HepG2 (cell line): Measurements from ENCODE around the gene FOXA1. TPM values are rescaled to one million over a fixed set of nuclear protein-coding genes. Genes with fewer than 3 reads are reported as not detected.

Source experiments
- ADNP ChIP-seq: sonication (generic); formaldehyde crosslinking; IDR thresholded peaks from 2 replicates; pipeline ENCODE4 v1.4.0; 2020; ENCODE audit warnings: missing genetic modification reagents
- ARID5B ChIP-seq: IDR thresholded peaks from 2 replicates; pipeline ENCODE4 v1.4.0; 2020; ENCODE audit warnings: mild to moderate bottlenecking, missing genetic modification reagents
- ARNT2 ChIP-seq: sonication (generic); formaldehyde crosslinking; IDR thresholded peaks from 2 replicates; pipeline ENCODE4 v1.8.0; 2022; ENCODE audit warnings: mild to moderate bottlenecking, low read depth, missing genetic modification reagents, moderate library complexity
- ASH2L ChIP-seq: fragments of 300-600, 200-600 bp; sonication (generic); IDR thresholded peaks from 2 replicates; pipeline ENCODE4 v1.7.0; 2017; ENCODE audit warnings: low read depth, mild to moderate bottlenecking, moderate library complexity, mixed read lengths, low read length; ENCODE audit not compliant: insufficient read length
- BCL6 ChIP-seq: IDR thresholded peaks from 2 replicates; pipeline ENCODE4 v1.6.1; 2016; ENCODE audit warnings: missing genetic modification reagents, missing compliant biosample characterization
- CEBPB ChIP-seq: IDR thresholded peaks from 2 replicates; pipeline ENCODE4 v1.6.1; 2011; ENCODE audit warnings: low read depth, low read length, improper control_type of control experiment, borderline replicate concordance
- DRAP1 ChIP-seq: IDR thresholded peaks from 2 replicates; pipeline ENCODE4 v1.6.1; 2016; ENCODE audit warnings: missing genetic modification reagents, missing compliant biosample characterization
- GATAD2A ChIP-seq: IDR thresholded peaks from 2 replicates; pipeline ENCODE4 v1.6.1; 2016
- NR1H2 ChIP-seq: sonication (generic); formaldehyde crosslinking; IDR thresholded peaks from 2 replicates; pipeline ENCODE4 v1.8.1; 2022; ENCODE audit warnings: low read depth, missing genetic modification reagents, borderline replicate concordance
- SMARCE1 ChIP-seq: fragments of 450-650 bp; IDR thresholded peaks from 2 replicates; pipeline ENCODE4 v1.6.1; 2017; ENCODE audit warnings: borderline replicate concordance
- SP2 ChIP-seq: sonication (generic); formaldehyde crosslinking; IDR thresholded peaks from 2 replicates; pipeline ENCODE4 v1.5.1; 2020; ENCODE audit warnings: mild to moderate bottlenecking, missing genetic modification reagents
- ZBTB3 ChIP-seq: sonication (generic); formaldehyde crosslinking; IDR thresholded peaks from 2 replicates; pipeline ENCODE4 v1.4.0; 2020; ENCODE audit warnings: low read depth, mild to moderate bottlenecking, moderate library complexity, missing genetic modification reagents, borderline replicate concordance
- ZNF501 ChIP-seq: sonication (generic); formaldehyde crosslinking; IDR thresholded peaks from 2 replicates; pipeline ENCODE4 v1.5.1; 2020; ENCODE audit warnings: mild to moderate bottlenecking, moderate library complexity, missing genetic modification reagents
- ZNF660 ChIP-seq: sonication (generic); formaldehyde crosslinking; IDR thresholded peaks from 2 replicates; pipeline ENCODE4 v1.5.1; 2020; ENCODE audit warnings: mild to moderate bottlenecking, low read depth, missing genetic modification reagents, borderline replicate concordance
- ZNF713 ChIP-seq: sonication (generic); formaldehyde crosslinking; IDR thresholded peaks from 2 replicates; pipeline ENCODE4 v1.4.0; 2020; ENCODE audit warnings: mild to moderate bottlenecking, missing genetic modification reagents
- polyA plus RNA-seq, 8 experiments: library from polyadenylated mRNA; depleted of rRNA in 3 of 8; stranded (reverse) in 7 of 8; unstranded in 1 of 8; fragments of >200 nt; fragmentation: Illumina TruSeq in 4 of 8; extraction: Trizol in 4 of 8; gene quantifications; 2 replicates each; pipeline versions ENCODE4 v1.2.1 to v1.2.3, GENCODE V29; 2011 to 2016; ENCODE audit warnings: low read depth in 4 of 8, missing spikeins in 1 of 8, mixed read lengths in 1 of 8; ENCODE audit not compliant: insufficient read depth in 1 of 8
- total RNA-seq, 5 experiments: library from RNA; depleted of rRNA; stranded (reverse); fragments of >200 nt; fragmentation: Illumina TruSeq; extraction: Trizol; gene quantifications; 2 replicates each; pipeline ENCODE4 v1.2.3, GENCODE V29; 2016; ENCODE audit warnings: low read depth in 1 of 5
- TF ChIP-seq, protein P1 (sequence below): sonication (generic); formaldehyde crosslinking; IDR thresholded peaks from 2 replicates; pipeline ENCODE4 v1.4.0; 2020; ENCODE audit warnings: missing genetic modification reagents, borderline replicate concordance
- TF ChIP-seq, protein P2 (sequence below): sonication (generic); formaldehyde crosslinking; IDR thresholded peaks from one replicate; pipeline ENCODE4 v1.5.1; 2020; ENCODE audit warnings: mild to moderate bottlenecking, missing genetic modification reagents; ENCODE audit errors: not compliant biosample characterization

FOXA1 gene
- total and polyA plus RNA-seq, 2 of the 13 experiments (the other 11 are each of a cell fraction or from before 2014, with no cell fraction given): 43.4 to 58.6 TPM

DNA sequence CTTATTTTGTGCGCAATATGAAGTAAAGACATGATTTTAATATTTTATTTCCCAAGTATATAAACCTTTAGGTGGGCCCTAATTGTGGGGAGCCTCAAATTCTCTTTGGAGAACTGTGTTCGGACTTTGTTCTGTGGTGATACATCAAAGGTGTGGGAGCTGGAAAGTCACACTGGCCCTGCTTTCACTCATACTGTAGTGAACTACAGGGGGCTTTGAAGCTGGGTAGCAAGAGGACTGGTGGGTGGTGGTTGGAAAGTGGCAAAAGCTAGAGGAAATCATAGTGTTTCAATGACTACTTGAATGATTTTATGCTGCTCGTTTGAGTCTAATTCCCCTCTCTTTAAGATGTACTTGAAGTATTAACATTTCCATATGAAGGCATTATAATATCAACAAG is 13.6 kb upstream of the FOXA1 start (continued):
- TF ChIP-seq, protein P1, sequence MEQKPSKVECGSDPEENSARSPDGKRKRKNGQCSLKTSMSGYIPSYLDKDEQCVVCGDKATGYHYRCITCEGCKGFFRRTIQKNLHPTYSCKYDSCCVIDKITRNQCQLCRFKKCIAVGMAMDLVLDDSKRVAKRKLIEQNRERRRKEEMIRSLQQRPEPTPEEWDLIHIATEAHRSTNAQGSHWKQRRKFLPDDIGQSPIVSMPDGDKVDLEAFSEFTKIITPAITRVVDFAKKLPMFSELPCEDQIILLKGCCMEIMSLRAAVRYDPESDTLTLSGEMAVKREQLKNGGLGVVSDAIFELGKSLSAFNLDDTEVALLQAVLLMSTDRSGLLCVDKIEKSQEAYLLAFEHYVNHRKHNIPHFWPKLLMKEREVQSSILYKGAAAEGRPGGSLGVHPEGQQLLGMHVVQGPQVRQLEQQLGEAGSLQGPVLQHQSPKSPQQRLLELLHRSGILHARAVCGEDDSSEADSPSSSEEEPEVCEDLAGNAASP (CRISPR knock-in tag): no peak
- TF ChIP-seq GATAD2A (CRISPR knock-in tag): peak; percentile 52; the same call in 1 of the 2 replicates
- TF ChIP-seq ZNF660 (CRISPR knock-in tag): no peak
- TF ChIP-seq ZBTB3 (CRISPR knock-in tag): no peak
- TF ChIP-seq ASH2L: peak; percentile 34
- no peak for TF ChIP-seq CEBPB
- no peak for TF ChIP-seq SMARCE1
- TF ChIP-seq NR1H2 (CRISPR knock-in tag): no peak
- TF ChIP-seq BCL6 (CRISPR knock-in tag): no peak
- no peak for TF ChIP-seq ZNF713
- peak; percentile 73 for TF ChIP-seq ZNF501 (CRISPR knock-in tag)
- no peak for TF ChIP-seq DRAP1 (CRISPR knock-in tag)
- TF ChIP-seq ARID5B (CRISPR knock-in tag): 0 out of 2 replicates have a peak, but pooled peaks have one; percentile 38
- TF ChIP-seq ADNP: no peak
- TF ChIP-seq SP2: no peak
- TF ChIP-seq, protein P2, sequence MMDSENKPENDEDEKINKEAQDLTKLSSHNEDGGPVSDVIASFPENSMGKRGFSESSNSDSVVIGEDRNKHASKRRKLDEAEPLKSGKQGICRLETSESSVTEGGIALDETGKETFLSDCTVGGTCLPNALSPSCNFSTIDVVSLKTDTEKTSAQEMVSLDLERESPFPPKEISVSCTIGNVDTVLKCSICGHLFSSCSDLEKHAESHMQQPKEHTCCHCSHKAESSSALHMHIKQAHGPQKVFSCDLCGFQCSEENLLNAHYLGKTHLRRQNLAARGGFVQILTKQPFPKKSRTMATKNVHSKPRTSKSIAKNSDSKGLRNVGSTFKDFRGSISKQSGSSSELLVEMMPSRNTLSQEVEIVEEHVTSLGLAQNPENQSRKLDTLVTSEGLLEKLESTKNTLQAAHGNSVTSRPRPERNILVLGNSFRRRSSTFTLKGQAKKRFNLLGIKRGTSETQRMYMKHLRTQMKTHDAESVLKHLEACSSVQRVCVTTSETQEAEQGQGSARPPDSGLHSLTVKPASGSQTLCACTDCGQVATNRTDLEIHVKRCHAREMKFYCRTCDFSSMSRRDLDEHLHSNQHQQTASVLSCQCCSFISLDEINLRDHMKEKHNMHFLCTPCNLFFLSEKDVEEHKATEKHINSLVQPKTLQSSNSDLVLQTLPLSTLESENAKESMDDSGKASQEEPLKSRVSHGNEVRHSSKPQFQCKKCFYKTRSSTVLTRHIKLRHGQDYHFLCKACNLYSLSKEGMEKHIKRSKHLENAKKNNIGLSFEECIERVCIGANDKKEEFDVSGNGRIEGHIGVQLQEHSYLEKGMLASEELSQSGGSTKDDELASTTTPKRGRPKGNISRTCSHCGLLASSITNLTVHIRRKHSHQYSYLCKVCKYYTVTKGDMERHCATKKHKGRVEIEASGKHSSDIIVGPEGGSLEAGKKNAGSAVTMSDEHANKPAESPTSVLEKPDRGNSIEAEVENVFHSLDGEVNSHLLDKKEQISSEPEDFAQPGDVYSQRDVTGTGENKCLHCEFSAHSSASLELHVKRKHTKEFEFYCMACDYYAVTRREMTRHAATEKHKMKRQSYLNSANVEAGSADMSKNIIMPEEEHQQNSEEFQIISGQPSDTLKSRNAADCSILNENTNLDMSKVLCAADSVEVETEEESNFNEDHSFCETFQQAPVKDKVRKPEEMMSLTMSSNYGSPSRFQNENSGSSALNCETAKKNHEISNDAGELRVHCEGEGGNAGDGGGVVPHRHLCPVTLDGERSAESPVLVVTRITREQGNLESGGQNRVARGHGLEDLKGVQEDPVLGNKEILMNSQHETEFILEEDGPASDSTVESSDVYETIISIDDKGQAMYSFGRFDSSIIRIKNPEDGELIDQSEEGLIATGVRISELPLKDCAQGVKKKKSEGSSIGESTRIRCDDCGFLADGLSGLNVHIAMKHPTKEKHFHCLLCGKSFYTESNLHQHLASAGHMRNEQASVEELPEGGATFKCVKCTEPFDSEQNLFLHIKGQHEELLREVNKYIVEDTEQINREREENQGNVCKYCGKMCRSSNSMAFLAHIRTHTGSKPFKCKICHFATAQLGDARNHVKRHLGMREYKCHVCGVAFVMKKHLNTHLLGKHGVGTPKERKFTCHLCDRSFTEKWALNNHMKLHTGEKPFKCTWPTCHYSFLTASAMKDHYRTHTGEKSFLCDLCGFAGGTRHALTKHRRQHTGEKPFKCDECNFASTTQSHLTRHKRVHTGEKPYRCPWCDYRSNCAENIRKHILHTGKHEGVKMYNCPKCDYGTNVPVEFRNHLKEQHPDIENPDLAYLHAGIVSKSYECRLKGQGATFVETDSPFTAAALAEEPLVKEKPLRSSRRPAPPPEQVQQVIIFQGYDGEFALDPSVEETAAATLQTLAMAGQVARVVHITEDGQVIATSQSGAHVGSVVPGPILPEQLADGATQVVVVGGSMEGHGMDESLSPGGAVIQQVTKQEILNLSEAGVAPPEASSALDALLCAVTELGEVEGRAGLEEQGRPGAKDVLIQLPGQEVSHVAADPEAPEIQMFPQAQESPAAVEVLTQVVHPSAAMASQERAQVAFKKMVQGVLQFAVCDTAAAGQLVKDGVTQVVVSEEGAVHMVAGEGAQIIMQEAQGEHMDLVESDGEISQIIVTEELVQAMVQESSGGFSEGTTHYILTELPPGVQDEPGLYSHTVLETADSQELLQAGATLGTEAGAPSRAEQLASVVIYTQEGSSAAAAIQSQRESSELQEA: no peak
- no peak for TF ChIP-seq ARNT2 (CRISPR knock-in tag)
